ENCODE measurements around the gene IFT81. TPM values are rescaled to one million over a fixed set of nuclear protein-coding genes. Genes with fewer than 3 reads are reported as not detected.

The IFT81 gene
- total RNA-seq, 1 experiment from 2014 or later, result 15.5 TPM

DNA sequence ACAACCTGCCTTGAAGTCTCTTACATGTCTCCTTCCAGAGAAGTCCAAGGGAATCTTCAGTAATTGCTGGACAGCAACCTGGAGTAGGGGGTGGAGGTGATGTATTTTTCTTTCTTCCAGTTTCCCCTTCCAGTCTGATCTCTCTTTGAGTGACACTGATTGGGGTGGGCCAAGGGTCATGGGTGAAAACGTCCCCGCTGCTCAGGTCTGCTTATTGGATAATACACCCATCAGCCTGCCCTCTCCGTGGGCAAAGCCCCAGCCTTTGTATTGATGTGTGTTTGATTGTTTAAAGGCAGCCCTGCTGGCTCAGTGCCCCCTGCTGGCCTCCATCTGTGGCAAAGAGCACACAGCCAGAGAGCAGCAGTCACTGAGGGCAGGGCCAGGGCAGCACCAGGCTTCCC is 121.2 kb downstream of the IFT81 start:
- TF ChIP-seq TCF7L2 (IDR thresholded peaks at IDR 0.05; ENCODE audit: low read depth, low read length), result no peak
- TF ChIP-seq POLR2AphosphoS5 (IDR thresholded peaks at IDR 0.05; ENCODE audit: low read depth, low read length), result no peak
- no peak for TF ChIP-seq SIN3A (IDR thresholded peaks at IDR 0.05; ENCODE audit: borderline replicate concordance, insufficient read depth, low read depth, low read length)
- TF ChIP-seq, protein P1, sequence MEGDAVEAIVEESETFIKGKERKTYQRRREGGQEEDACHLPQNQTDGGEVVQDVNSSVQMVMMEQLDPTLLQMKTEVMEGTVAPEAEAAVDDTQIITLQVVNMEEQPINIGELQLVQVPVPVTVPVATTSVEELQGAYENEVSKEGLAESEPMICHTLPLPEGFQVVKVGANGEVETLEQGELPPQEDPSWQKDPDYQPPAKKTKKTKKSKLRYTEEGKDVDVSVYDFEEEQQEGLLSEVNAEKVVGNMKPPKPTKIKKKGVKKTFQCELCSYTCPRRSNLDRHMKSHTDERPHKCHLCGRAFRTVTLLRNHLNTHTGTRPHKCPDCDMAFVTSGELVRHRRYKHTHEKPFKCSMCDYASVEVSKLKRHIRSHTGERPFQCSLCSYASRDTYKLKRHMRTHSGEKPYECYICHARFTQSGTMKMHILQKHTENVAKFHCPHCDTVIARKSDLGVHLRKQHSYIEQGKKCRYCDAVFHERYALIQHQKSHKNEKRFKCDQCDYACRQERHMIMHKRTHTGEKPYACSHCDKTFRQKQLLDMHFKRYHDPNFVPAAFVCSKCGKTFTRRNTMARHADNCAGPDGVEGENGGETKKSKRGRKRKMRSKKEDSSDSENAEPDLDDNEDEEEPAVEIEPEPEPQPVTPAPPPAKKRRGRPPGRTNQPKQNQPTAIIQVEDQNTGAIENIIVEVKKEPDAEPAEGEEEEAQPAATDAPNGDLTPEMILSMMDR (IDR thresholded peaks at IDR 0.05), result no peak; the same call in 1 of the 2 replicates
- TF ChIP-seq, protein P2, sequence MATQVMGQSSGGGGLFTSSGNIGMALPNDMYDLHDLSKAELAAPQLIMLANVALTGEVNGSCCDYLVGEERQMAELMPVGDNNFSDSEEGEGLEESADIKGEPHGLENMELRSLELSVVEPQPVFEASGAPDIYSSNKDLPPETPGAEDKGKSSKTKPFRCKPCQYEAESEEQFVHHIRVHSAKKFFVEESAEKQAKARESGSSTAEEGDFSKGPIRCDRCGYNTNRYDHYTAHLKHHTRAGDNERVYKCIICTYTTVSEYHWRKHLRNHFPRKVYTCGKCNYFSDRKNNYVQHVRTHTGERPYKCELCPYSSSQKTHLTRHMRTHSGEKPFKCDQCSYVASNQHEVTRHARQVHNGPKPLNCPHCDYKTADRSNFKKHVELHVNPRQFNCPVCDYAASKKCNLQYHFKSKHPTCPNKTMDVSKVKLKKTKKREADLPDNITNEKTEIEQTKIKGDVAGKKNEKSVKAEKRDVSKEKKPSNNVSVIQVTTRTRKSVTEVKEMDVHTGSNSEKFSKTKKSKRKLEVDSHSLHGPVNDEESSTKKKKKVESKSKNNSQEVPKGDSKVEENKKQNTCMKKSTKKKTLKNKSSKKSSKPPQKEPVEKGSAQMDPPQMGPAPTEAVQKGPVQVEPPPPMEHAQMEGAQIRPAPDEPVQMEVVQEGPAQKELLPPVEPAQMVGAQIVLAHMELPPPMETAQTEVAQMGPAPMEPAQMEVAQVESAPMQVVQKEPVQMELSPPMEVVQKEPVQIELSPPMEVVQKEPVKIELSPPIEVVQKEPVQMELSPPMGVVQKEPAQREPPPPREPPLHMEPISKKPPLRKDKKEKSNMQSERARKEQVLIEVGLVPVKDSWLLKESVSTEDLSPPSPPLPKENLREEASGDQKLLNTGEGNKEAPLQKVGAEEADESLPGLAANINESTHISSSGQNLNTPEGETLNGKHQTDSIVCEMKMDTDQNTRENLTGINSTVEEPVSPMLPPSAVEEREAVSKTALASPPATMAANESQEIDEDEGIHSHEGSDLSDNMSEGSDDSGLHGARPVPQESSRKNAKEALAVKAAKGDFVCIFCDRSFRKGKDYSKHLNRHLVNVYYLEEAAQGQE (IDR thresholded peaks at IDR 0.05; ENCODE audit: insufficient read depth in 1 of 2, low read depth in 2 of 2, low read length in 1 of 2), result peak in 1 of 2 experiments; percentile 49; a peak in 1 of 4 replicates
- DNase-seq (ENCODE audit: low read depth, low spot score) (no peak), ATAC-seq (peak; percentile 74)
- in situ Hi-C loops (cut with HindIII; ENCODE audit: low pct_unique_long_range_greater_than_20kb, low sequenced_read_pairs), result no loop called here
- Histone ChIP-seq H3K4me3 (ENCODE audit: low read depth in 2 of 2, low read length in 2 of 2) (no peak overlapping the region), H3K27ac (ENCODE audit: low read length) (no peak overlapping the region), H3K36me3 (ENCODE audit: control insufficient read depth, insufficient read depth, low read length) (no peaks in the 10 kb centered on the region), H3K27me3 (ENCODE audit: control insufficient read depth, insufficient read depth, low read length) (no peaks in the 10 kb centered on the region), H3K9me3 (ENCODE audit: control insufficient read depth, insufficient read depth, low read depth, low read length) (no peaks in the 10 kb centered on the region), H3K4me1 (ENCODE audit: control insufficient read depth, insufficient read depth, low read length) (no peaks in the 10 kb centered on the region)
- intact Hi-C loops (cut with micrococcal nuclease; ENCODE audit: unreplicated experiment), result no loop called here
- CTCF ChIA-PET, result no interaction called here
- BruUV-seq (replicated peaks), result no TSS peak
- POLR2A ChIA-PET, result interaction anchor here (0.6 kb wide), 1 partner anchor 13 kb away, joined by 6 read pairs; no protein-coding TSS in a partner anchor

DNA sequence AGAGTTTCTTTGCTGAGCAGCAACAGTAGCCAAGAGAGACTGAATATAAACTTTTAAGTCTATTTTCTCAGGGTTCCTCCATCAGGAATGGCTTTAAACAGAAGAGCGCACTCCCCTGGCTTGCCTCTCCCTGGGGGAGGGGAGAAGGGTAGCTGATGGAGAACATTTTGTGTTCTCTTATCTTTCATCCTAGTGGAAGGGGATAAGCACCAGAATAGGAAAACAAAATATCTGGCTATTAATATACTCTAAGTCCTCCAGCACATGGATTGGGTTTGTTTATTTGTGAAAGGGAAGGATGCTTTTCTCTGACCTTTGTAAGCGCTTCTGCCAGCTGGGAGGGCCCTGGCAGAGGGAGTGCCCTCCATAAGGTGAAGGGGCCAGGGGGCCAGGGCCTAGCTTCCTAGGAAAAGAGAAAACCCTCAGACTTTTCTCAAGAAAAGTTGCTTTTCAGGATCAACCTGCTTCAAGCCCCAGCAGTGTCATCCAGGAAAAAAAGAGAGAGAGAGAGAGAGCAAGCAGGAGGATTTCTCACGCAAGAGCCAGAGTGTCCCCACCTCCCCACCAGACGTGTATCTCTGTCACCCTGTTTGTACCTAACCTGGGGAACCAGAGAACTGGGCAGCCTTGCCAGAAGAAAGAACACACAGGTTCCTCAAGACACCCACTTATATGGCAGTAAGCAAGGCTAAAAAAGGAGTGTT is 122.6 kb downstream of the IFT81 start:
- TF ChIP-seq, protein P2 (IDR thresholded peaks at IDR 0.05; ENCODE audit: insufficient read depth in 1 of 2, low read depth in 2 of 2, low read length in 1 of 2), result no peak
- no peak for TF ChIP-seq POLR2AphosphoS5 (IDR thresholded peaks at IDR 0.05; ENCODE audit: low read depth, low read length)
- TF ChIP-seq TCF7L2 (IDR thresholded peaks at IDR 0.05; ENCODE audit: low read depth, low read length), result no peak
- TF ChIP-seq, protein P1 (IDR thresholded peaks at IDR 0.05), result no peak
- TF ChIP-seq SIN3A (IDR thresholded peaks at IDR 0.05; ENCODE audit: borderline replicate concordance, insufficient read depth, low read depth, low read length), result no peak
- intact Hi-C loops (cut with micrococcal nuclease; ENCODE audit: unreplicated experiment) (no loop called here), in situ Hi-C loops (cut with HindIII; ENCODE audit: low pct_unique_long_range_greater_than_20kb, low sequenced_read_pairs) (no loop called here)
- Histone ChIP-seq H3K4me3 (ENCODE audit: low read depth in 2 of 2, low read length in 2 of 2) (no peak overlapping the region), H3K9me3 (ENCODE audit: control insufficient read depth, insufficient read depth, low read depth, low read length) (no peaks in the 10 kb centered on the region), H3K27ac (ENCODE audit: low read length) (no peak overlapping the region), H3K36me3 (ENCODE audit: control insufficient read depth, insufficient read depth, low read length) (no peaks in the 10 kb centered on the region), H3K27me3 (ENCODE audit: control insufficient read depth, insufficient read depth, low read length) (no peaks in the 10 kb centered on the region), H3K4me1 (ENCODE audit: control insufficient read depth, insufficient read depth, low read length) (no peaks in the 10 kb centered on the region)
- no TSS peak for BruUV-seq (replicated peaks)
- ATAC-seq, result no peak
- DNase-seq (ENCODE audit: low read depth, low spot score), result no peak
- POLR2A ChIA-PET, result no interaction called here
- CTCF ChIA-PET, result no interaction called here

All from Panc1 (cell line).